H1 (cell line): Measurements from ENCODE around the gene GRIA3.

Experiments used
- BCL11A ChIP-seq, 2 experiments: IDR thresholded peaks; one replicate each; pipeline ENCODE4 v1.6.1; 2011; ENCODE audit warnings: low read depth in 2 of 2, low read length in 2 of 2, mild to moderate bottlenecking in 2 of 2
- CTCF ChIP-seq, 3 experiments: IDR thresholded peaks; 1 replicate in 2 of 3; 2 replicates in 1 of 3; pipeline versions ENCODE4 v1.5.1 to v1.6.1; 2011; ENCODE audit warnings: low read length in 3 of 3, mild to moderate bottlenecking in 3 of 3, inconsistent platforms in 2 of 3, low read depth in 1 of 3, moderate library complexity in 1 of 3; ENCODE audit not compliant: insufficient read depth in 1 of 3; ENCODE audit errors: control extremely low read depth in 1 of 3
- EZH2 ChIP-seq: fragments of 200-600 bp; sonication (generic); IDR thresholded peaks from 2 replicates; pipeline ENCODE4 v1.7.1; 2012; ENCODE audit warnings: low read depth, mild to moderate bottlenecking, moderate library complexity, low read length, inconsistent platforms; ENCODE audit not compliant: severe bottlenecking
- GABPA ChIP-seq: IDR thresholded peaks from 2 replicates; pipeline ENCODE4 v1.6.1; 2011; ENCODE audit warnings: mild to moderate bottlenecking, low read length, moderate library complexity, borderline replicate concordance; ENCODE audit not compliant: insufficient read depth
- JUND ChIP-seq: IDR thresholded peaks from 2 replicates; pipeline ENCODE4 v1.6.1; 2011; ENCODE audit warnings: mild to moderate bottlenecking, improper control_type of control experiment, low read length
- POLR2A ChIP-seq, 2 experiments: IDR thresholded peaks; 1 replicate in 1 of 2; 2 replicates in 1 of 2; pipeline ENCODE4 v1.6.1; 2011; ENCODE audit warnings: low read depth in 2 of 2, low read length in 2 of 2, mild to moderate bottlenecking in 2 of 2; ENCODE audit errors: control extremely low read depth in 1 of 2
- POLR2AphosphoS5 ChIP-seq: IDR thresholded peaks from 2 replicates; pipeline ENCODE4 v1.6.1; 2011; ENCODE audit warnings: low read depth, low read length
- RBBP5 ChIP-seq: IDR thresholded peaks from 2 replicates; pipeline ENCODE4 v1.7.1; 2012; ENCODE audit warnings: low read depth, mild to moderate bottlenecking, inconsistent platforms, low read length, moderate library complexity, borderline replicate concordance
- SIN3A ChIP-seq, 2 experiments: IDR thresholded peaks in 1 of 2; conservative IDR thresholded peaks in 1 of 2; 2 replicates each; pipeline ENCODE4 v1.6.1; 2011 to 2012; ENCODE audit warnings: low read length in 2 of 2, improper control_type of control experiment in 1 of 2, low read depth in 1 of 2, mild to moderate bottlenecking in 1 of 2
- ZNF274 ChIP-seq: IDR thresholded peaks from 2 replicates; pipeline ENCODE4 v1.7.0; 2012; ENCODE audit warnings: low read length, borderline replicate concordance; ENCODE audit errors: extremely low read depth
- TF ChIP-seq, protein P1 (sequence below): IDR thresholded peaks from 2 replicates; pipeline ENCODE4 v1.6.1; 2012; ENCODE audit warnings: inconsistent platforms

DNA sequence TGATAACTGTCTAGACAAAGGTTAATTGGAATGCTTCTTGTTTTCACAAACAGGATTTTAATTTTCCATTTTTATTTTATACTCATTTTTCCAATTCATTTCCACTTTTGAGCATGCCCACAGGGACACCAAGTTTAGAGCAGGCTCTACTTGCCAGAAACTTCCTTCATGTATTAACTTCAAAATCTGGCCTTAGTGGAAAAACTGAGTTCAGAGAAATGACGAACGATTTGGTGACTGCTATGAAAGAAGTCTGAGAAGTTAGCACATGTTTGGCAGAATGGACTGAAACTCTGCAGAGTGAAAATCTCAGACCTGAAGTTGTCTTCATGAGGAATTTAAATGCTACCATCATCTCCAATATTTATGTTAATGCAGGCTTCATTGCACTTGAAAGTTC lies 334.7 kb downstream of the GRIA3 start:
- TF ChIP-seq BCL11A (IDR thresholded peaks at IDR 0.05; ENCODE audit: low read depth in 2 of 2, low read length in 2 of 2) = no peak
- TF ChIP-seq CTCF (IDR thresholded peaks at IDR 0.05; ENCODE audit: control extremely low read depth in 1 of 3, insufficient read depth in 1 of 3, low read depth in 1 of 3, low read length in 3 of 3) = no peak
- TF ChIP-seq EZH2 = no peak
- TF ChIP-seq, protein P1, sequence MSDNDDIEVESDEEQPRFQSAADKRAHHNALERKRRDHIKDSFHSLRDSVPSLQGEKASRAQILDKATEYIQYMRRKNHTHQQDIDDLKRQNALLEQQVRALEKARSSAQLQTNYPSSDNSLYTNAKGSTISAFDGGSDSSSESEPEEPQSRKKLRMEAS = no peak
- no peak for TF ChIP-seq SIN3A (conservative IDR thresholded peaks at IDR 0.05 in 1 of 2, IDR thresholded peaks at IDR 0.05 in 1 of 2; ENCODE audit: low read depth in 1 of 2, low read length in 2 of 2)
- TF ChIP-seq RBBP5 = no peak
- TF ChIP-seq POLR2AphosphoS5 = no peak
- no peak for TF ChIP-seq JUND
- TF ChIP-seq ZNF274 = no peak
- no peak for TF ChIP-seq GABPA
- TF ChIP-seq POLR2A (IDR thresholded peaks at IDR 0.05; ENCODE audit: control extremely low read depth in 1 of 2, low read depth in 2 of 2, low read length in 2 of 2) = no peak
